DMS53 (cell line): Measurements from ENCODE around the gene CHRM2.

Source experiments
- DNase-seq: peaks from one replicate; lab custom pipeline; 2025; lab: John Stamatoyannopoulos, UW

CHRM2 gene

DNA sequence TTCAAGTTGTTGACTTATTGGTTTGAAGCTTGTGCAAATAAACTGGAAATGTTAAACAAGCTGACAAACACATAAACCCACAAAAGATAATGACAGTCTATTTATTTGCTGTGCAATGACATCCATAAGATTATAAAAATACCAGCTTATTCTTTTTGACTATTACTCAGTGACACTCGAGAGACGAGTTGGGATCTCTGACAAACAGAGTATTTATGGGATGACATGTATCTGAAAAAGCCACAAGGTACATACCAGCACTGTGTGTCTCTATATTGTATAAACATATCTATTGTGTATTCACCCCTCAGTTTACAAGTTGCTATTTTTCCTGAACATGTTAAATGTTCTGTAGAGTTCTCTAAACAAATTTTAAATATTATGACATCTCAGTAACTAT, 88.9 kb downstream of the CHRM2 start:
- peak; percentile 35 for DNase-seq

DNA sequence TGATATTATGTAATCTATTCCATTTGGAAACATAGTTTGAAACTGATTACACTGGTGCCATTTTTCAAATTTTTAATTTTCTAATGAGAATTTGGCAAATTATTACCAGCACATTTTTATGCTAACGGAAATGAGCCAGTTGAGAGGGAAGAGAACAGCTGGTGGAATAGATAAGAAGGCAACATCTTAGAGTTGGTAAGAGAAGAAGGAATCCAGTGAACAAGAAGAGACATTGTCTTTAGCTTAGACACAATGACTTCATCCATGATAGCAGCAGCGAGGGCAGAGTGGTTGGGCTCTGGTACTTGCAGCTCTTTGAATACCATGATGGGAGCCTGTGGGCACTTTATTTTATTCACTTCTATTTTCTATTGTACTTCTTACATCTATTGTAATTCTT, 89.6 kb downstream of the CHRM2 start:
- peak; percentile 32 for DNase-seq

DNA sequence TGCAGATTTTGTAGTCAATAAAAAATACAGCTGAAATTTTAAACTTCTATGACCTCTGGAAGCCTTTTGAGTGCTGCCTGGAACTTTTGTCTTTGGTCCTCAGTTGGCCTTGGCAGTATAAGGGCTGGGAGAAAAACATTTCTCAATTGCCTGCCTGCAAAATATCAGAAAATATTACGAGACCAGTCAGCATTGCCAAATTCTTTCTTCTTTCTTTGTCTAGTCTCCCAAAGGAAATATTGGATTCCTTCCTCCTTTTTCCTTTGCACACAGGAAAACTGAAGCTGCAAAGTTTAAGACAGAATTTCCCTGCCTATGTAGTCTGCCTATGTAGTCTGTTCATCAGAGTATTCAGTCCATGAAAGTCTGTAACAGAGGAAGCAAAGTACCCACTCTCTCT, 95.9 kb downstream of the CHRM2 start:
- no peak for DNase-seq

DNA sequence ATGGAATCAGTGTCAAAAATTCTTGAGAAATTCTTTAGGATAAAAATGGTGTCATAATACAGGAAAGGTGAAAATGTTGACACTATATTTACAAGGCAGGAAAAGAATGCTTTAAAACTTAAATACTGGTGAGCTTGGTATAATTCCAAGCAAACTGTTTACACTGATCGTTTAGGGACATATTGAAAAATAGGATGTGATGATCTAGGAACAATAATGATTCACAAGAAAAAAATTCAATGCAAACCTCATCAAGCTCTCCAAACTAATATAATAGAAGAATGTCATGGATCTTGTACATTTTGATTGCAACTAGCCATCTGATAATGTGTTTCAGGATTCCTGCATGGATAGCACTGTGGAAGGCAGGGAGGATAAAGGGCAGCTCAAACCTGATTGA, 98.4 kb downstream of the CHRM2 start:
- no peak for DNase-seq

DNA sequence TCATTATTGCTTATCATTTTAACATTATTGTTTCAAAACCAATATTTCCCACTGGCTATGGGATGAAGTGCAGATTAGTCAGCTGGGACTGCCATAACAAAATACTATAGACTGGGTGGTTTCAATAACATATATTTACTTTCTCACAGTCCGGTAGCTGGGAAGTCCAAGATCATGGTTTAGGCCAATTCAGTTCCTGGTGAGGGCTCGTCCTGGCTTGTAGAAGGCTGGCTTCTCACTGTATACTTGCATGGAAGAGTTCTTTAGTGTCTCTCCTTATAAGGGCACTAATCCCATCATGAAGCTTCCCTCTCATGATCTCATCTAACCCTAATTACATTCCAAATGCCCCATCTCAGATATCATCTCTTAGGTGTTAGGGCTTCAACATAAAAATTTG, 101.3 kb downstream of the CHRM2 start:
- no peak for DNase-seq

DNA sequence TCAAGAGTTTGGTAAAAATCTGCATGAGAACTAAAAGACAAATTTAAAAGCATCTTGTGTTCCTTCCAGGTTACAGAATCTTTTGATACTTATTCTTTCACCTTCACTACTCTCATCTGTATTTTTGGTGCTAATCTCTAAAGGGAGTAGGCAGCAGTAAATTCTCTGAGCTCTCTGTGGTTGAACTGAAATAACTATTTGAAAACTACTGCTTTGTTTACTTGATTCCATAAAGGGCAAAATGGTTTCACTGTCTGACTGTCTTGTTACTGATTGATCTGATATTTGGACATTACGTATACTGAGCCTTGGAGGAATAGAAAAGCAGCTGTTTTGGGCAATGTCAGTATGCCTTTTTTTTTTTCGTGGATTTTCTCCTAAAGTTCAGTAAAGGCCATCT, 103.3 kb downstream of the CHRM2 start:
- no peak for DNase-seq

DNA sequence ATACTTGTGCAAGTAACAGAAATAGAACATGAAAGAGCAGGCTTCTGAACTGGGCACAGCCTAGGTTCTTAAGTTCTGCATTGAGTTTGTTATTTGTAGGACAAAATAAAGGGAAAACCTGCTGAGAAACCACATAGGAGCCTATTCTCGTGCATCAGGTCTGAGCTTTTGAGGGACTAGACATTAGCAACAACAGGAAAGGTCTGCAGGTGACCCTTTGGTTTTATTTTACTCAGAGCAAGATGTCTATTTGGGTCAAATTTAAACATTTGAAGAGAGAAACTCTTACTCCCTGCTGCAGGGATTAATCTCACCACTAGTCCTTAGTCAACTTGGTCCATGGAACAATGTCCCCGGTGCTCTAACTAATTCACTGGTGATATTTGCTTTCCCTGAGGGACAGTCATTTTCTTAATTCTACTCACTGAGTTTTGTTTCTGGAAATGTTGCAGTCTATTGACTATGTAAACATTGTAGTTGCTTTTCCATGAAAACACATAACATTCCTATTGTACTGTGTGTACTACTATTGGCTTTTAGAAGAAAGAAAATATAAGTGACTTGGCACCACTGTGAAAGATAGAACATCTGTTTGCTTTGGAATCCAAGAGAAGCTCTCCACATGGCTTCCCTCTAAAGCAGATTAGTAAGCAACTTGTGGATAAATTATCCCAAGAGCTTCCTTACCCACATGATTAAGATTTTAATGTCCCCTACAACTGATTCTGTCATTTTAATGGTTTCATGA, 108.2 kb downstream of the CHRM2 start:
- peak; percentile 34 for DNase-seq

DNA sequence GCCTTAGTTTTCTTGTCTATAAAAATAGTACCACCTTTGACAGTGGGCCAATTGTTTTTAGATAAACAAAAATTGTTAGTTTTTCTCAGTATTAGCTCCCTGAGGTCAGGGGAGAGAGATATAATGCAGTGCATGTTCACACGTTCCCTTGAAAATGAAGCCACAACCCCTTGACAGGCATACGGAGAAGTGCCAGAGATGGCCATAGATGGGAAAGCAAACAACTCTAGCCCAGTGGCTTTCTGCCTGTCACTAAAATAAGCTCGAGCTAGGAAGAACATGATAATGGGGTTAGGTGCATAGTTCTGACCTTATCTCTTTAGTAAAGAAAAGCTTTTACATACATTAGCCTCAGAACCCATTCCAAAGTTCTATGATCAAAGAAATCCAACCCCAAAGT, 124.9 kb downstream of the CHRM2 start:
- no peak for DNase-seq

DNA sequence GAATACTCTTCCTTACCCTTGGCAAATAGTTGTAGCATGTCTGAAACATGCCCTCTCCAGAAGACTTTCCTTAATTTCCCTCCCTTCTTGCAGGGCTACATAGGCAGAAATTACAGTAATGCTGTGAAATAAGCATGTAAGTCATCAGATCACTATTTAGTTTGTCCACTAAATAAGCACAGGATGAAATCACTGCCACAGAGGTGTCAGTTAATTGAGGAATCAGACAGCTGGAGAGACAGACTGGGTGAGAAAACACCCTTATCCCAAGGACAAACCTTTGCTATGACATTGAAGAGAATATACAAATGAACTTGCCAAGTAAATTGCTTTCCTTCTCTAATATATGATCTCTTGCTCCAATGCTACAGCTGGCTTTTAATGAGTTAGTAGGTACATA, 129.3 kb downstream of the CHRM2 start:
- no peak for DNase-seq

DNA sequence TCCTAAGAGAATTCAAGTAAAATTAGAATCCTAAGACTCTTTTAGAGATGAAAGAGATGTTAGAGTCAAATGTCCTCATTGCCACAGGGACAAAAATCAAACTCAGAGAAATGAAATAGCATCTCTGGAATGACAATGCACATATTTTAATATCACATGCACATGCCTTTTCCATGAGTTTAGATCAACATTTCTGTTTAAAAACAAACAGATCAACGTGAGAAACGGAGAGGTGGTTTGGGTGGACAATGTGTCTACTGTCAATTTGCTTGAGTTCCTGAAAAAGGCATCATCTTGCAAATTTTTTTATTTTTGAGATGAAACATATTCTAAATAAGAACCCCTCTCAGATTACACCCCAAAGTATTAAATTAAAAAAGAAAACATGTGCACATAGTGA, 130.0 kb downstream of the CHRM2 start:
- no peak for DNase-seq

DNA sequence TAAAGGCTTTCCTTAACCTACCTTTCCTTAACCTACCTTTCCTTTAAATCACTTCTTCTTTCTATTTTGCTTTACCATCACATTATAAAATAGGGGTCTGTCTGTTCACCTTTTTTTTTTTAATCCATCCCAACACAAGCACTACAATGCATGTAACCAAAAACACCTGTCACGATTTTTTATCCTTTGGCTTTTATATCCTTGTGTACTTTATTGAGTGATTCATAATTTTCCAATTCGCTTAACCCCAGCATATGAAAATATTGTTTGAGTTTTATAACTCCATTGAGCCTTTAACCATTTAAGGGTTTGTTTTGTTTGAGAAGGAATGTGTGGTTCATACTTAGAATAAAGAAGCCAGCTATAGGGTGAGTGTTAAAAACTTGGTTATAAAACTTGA, 132.2 kb downstream of the CHRM2 start:
- DNase-seq, result no peak

DNA sequence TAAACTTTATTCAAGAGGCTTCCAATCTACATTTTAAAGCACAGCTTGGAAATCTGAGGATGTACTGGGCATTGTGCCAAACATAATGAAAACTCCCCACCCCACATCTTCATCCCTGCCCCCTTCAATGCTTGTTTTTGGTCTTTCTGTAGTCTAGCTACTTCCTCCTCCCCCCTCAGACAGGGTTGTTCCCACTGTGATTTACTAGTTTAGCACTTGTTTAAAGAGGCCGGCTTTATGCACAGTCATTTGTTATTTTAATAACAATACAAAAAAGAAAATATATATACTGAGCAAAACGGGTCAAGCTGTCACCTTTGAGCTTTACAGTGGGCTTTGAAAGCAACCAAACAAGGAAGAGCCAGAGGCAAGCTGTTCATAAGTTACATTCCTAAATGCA, 132.6 kb downstream of the CHRM2 start:
- DNase-seq, result no peak

DNA sequence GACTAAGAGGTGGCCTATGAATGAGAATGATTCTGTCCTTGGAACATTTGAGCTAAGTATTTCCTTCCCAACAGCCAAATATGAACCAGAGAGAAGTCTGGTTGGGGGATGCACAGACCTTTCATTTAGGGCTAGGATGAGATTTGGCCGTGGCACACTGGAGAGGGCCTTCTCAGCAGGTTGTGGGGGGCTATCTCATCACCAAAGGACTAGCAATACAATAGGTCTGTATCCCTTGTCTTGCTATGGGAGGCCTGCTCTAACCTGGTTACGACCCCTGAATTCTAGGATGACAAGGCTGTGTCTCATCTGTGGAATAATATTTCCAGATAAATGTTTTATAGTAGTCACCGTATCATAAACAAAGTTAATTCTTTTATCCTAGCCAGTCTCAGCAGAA, 133.0 kb downstream of the CHRM2 start:
- DNase-seq, result no peak

DNA sequence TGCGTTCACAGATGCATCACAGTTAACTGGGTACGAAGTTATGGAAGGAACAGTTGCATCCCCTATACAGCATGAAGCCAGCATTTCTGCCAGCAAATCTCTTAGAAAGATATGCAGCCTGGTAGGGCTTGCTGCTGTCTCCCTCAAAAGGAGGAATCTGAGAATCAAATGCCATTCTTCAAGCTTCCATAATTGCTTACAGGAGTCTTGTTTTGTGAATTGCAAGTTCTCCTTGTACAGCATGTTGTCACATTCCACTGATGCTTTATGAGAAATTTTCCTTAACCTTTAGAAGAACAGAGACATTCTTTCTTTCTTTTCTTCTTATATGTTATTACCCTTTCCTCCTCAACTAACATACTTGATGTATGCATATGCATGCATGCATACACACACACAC, 134.6 kb downstream of the CHRM2 start:
- DNase-seq, result no peak

DNA sequence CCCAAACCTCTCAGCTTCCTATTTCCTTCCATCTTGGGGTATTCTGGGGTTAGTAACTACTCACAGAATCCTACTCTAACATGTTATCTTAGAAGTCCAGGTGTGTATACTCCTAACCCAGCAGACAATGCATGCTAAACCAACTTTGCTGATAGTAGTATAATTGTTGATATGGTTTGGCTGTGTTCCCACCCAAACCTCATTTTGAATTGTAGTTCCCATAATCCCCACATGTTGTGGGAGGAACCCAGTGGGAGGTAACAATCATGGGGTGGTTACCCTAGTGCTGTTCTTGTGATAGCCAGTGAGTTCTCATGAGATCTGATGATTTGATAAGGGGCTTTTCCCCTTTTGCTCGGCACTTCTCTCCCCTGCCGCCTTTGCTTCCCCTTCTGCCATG, 135.1 kb downstream of the CHRM2 start:
- no peak for DNase-seq

DNA sequence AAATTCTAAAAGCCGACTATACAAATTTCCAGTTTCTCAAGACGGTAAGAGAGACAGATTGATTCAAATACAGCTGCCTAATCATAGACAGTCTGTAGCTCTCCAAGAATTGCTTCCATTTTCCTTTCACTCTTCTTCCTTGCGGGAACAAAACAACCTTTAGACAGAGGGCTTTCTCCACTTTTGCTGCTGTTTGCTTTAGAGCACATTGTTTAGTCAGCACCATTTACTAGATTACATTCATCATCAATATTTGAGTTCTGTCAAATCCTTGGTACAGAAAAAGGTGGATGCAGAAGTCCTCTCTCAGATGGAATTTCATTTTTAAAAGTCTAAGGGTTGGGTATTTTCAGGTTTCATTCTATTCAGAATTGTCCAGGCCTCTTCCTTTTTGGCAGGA, 137.4 kb downstream of the CHRM2 start:
- DNase-seq, result no peak

DNA sequence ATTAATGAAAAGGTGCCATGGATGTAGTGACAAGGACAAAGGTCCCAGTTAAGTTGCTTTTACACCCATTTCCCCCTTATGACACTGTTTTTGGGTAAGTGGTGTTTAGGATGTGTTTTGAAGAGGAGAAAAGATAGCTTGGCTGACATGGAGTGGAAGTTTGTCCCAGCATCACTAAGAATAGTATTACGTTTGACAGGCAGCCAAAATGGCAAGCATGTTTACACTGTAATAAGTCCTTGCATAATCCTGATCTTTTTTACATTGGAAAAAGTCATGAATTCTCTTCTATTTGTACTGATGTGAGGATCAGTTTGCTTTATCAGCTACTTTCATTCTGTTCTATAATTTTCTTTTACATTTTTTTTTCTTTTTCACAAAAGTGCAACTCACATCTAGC, 137.8 kb downstream of the CHRM2 start:
- no peak for DNase-seq

DNA sequence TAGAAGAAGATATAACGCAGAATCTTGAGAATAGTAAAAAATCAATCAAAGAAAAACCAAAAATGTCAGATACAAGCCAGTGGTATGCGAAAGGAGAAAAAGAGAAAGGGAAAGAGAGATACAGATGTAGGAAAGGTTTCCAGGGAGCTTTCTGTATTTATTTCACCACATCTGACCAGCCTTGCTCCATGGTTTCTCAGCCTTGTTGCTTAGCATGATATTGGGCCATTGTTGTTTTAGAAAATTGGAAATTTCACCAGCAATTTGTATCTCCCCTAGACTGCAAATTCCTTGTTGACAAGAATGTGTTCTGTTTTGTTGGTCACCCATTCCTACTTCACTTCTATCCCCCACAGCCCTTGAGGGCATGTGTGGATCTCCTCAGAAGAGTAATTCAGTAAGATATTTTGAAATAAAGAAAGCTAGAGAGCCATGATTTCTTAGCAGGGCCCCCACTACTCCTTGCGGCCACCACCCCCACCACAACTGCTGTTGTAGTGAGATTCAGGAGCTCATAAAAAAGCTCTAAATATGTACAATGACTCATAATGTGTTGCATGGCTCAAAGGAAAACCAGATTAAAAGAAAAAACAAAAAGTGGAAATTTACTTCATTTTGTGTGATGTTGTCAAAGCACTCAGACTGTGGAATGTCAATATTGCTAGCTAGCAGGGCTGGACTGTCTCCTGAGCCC, 138.7 kb downstream of the CHRM2 start:
- DNase-seq, result peak; percentile 37

DNA sequence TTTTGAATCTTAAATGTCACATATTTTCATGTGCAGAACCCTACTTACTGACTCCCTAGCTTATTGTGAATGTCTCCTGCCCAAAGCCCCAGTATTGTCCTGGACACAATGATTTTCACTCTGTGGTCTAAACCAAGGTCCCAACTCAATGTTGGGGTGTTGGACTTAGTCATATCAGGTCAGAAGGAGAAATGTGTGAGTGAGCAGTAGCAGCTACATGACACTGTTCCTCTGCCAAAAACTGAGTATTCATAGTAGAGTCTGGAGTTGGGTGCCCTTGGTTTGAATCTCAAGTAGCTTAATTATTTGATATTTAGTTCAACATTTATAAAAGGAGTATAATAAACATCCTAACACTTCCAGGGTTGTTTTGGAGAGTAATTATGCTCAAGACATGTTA, 141.0 kb downstream of the CHRM2 start:
- DNase-seq, result no peak

DNA sequence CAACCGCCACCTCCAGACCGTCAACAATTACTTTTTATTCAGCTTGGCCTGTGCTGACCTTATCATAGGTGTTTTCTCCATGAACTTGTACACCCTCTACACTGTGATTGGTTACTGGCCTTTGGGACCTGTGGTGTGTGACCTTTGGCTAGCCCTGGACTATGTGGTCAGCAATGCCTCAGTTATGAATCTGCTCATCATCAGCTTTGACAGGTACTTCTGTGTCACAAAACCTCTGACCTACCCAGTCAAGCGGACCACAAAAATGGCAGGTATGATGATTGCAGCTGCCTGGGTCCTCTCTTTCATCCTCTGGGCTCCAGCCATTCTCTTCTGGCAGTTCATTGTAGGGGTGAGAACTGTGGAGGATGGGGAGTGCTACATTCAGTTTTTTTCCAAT, 146.6 kb downstream of the CHRM2 start:
- no peak for DNase-seq

DNA sequence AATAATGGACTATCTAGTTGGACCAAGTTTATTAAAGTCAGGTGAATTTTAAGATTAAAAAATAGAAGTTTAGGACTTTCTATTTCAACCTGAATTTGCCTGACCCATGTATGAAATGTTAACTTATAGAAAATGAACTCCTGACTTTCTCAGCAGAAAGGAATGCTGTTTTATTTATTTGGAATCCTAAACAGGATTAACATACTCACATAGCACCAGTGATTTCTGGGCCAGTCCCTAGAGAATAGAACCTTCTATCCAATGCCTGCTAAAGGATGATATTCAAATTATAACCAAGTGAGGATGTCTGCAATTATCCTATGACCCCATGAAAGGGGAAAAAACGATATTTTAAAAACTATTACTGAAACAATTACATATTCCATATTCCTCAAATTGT, 148.8 kb downstream of the CHRM2 start:
- DNase-seq, result no peak

DNA sequence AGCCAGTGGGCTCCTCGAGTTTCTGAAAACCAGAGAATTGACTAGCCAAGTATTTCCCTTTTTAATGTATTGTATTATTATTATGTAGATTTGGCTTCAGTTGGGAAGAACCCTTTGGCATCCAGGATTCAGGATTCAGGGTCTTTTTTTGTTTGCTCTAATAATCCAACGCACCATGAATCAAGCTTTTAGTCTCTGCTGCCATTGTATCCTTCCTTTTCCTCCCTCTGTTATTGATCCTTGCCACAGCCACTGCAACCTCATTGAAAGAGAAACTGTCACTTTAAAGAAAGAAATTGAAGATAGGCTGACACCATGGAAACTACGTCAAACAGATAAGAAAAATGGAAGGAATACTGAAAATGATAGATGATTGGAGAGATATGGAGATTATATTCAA, 150.0 kb downstream of the CHRM2 start:
- DNase-seq, result no peak

DNA sequence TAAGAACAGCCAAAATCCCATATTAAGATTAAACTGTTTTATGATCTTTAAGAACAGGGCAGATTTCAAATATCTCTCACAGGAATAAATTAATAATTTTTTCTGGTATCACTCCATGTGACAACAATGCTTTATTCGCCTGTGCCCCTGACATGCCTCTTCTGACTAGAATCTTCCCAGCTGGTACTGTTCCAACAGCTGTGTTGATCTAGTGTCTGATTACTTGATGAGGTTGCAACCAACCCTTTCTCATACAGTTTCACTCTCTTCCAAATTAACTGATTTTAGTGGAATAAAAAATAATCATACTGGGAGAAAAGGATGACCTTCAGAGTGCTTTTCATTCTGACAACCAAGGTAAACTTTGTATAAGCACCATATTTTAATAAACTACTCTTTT, 151.9 kb downstream of the CHRM2 start:
- DNase-seq, result peak; percentile 87
